KMS-11 (cell line): ENCODE measurements around the gene CRYBG1.
"Not testable (repeated sequence)": the region's sequence is repeated elsewhere in the genome, so short reads cannot be mapped to it uniquely, and the experiment has no call there.

ENCODE experiments used
- H2AFZ ChIP-seq: fragments of 200-600 bp; sonication (generic); 2 replicates; pipeline ENCODE4 v1.6.1; 2016; ENCODE audit warnings: antibody characterized with exemption, mixed run types, low read depth
- H3K27ac ChIP-seq: fragments of 200-600 bp; sonication (generic); 2 replicates; pipeline ENCODE4 v1.6.1; 2016; ENCODE audit warnings: mild to moderate bottlenecking, mixed run types
- H3K27me3 ChIP-seq: fragments of 200-600 bp; sonication (generic); 2 replicates; pipeline ENCODE4 v1.6.1; 2017; ENCODE audit warnings: mild to moderate bottlenecking, low read depth, mixed run types, moderate library complexity; ENCODE audit not compliant: insufficient read depth
- H3K36me3 ChIP-seq: fragments of 200-600 bp; sonication (generic); 2 replicates; pipeline ENCODE4 v1.6.1; 2017; ENCODE audit warnings: mild to moderate bottlenecking, mixed run types; ENCODE audit not compliant: insufficient read depth
- H3K4me1 ChIP-seq: fragments of 200-600 bp; sonication (generic); 2 replicates; pipeline ENCODE4 v1.6.1; 2016; ENCODE audit warnings: mild to moderate bottlenecking, low read depth, mixed run types; ENCODE audit not compliant: poor library complexity, severe bottlenecking
- H3K4me2 ChIP-seq: fragments of 200-600 bp; sonication (generic); 2 replicates; pipeline ENCODE4 v1.7.0; 2016; ENCODE audit warnings: mild to moderate bottlenecking, mixed run types
- H3K4me3 ChIP-seq: fragments of 200-600 bp; sonication (generic); IDR thresholded peaks from 2 replicates; pipeline ENCODE4 v1.6.1; 2017; ENCODE audit warnings: low read depth, low read length, mixed read lengths; ENCODE audit not compliant: insufficient read depth
- H3K79me2 ChIP-seq: fragments of 200-600 bp; sonication (generic); 2 replicates; pipeline ENCODE4 v1.6.1; 2016; ENCODE audit warnings: low read depth, mixed run types; ENCODE audit not compliant: insufficient read depth
- H3K9ac ChIP-seq: fragments of 200-600 bp; sonication (generic); 2 replicates; pipeline ENCODE4 v1.6.1; 2016; ENCODE audit warnings: mild to moderate bottlenecking, mixed run types
- H4K20me1 ChIP-seq: fragments of 200-600 bp; sonication (generic); 2 replicates; pipeline ENCODE4 v1.6.1; 2016; ENCODE audit warnings: mild to moderate bottlenecking, mixed run types; ENCODE audit not compliant: insufficient read depth
- TF ChIP-seq, protein P1 (sequence below): fragments of 200-600 bp; sonication (generic); conservative IDR thresholded peaks from 2 replicates; pipeline ENCODE4 v1.6.1; 2017; ENCODE audit warnings: low read depth, mild to moderate bottlenecking, antibody characterized with exemption, low read length, moderate library complexity, mixed read lengths

The CRYBG1 gene

DNA sequence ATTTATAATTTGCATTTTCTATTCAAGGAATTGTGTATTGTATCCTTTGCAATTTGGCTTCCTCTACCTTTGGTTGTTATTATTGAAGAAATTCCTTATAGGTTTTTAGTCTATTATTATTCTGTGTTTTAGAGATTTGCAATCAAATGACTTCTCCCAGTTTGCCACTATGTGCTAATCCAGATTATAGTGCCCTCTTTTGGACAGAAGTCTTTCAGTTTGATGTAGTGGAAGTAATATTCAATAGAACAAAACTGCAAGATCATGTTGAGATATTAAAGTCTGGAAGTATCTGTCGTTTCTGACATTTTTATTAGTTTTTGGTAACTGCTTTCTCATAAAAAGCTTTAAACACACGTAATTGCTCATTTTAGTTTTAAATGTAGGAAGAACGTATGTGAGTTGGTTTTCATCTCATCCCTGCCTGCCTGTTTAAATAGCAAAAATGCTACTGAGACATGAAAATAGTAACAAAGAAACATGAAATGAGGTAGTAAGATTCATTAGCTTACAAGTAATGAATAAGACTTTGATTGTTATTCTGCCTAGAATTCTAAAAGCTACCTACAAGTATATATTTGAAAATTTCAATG lies 195.9 kb downstream of the CRYBG1 start:
- TF ChIP-seq, protein P1, sequence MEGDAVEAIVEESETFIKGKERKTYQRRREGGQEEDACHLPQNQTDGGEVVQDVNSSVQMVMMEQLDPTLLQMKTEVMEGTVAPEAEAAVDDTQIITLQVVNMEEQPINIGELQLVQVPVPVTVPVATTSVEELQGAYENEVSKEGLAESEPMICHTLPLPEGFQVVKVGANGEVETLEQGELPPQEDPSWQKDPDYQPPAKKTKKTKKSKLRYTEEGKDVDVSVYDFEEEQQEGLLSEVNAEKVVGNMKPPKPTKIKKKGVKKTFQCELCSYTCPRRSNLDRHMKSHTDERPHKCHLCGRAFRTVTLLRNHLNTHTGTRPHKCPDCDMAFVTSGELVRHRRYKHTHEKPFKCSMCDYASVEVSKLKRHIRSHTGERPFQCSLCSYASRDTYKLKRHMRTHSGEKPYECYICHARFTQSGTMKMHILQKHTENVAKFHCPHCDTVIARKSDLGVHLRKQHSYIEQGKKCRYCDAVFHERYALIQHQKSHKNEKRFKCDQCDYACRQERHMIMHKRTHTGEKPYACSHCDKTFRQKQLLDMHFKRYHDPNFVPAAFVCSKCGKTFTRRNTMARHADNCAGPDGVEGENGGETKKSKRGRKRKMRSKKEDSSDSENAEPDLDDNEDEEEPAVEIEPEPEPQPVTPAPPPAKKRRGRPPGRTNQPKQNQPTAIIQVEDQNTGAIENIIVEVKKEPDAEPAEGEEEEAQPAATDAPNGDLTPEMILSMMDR = peak; percentile 40; the same call in 1 of the 2 replicates
- no peak overlapping the region for H2AFZ ChIP-seq

DNA sequence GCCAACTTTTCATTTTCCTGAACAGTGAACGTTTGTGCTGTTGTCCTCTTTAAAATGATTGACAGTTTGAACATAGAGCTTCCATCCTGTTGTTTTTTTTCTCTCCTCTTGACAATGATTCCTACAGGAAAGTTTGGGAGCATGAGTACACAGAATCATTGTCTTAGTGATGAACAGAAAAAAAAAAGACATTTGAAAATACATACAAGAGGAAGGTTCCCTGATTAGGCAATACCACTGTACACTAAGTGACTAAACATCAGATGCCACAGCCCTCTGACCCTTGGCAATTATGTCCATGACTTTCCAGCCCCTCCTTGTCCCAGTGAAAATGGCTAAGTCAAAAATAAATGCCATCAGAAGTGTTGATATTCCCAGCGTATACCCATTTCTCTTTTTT lies 197.3 kb downstream of the CRYBG1 start:
- Histone ChIP-seq H3K27ac (no peak overlapping the region), H2AFZ (no peak overlapping the region), H3K27me3 (no peaks in the 10 kb centered on the region), H3K9ac (no peak overlapping the region), H3K4me2 (no peak overlapping the region), H4K20me1 (no peaks in the 10 kb centered on the region), H3K36me3 (no peaks in the 10 kb centered on the region), H3K4me1 (no peaks in the 10 kb centered on the region), H3K4me3 (no peak overlapping the region), H3K79me2 (no peaks in the 10 kb centered on the region)
- TF ChIP-seq, protein P1 = no peak

More for the DNA sequence above, 195.9 kb downstream of the CRYBG1 start:
- Histone ChIP-seq H3K27me3 (no peaks in the 10 kb centered on the region), H4K20me1 (no peaks in the 10 kb centered on the region), H3K36me3 (no peaks in the 10 kb centered on the region), H3K4me2 (no peak overlapping the region), H3K4me3 (no peak overlapping the region), H3K4me1 (no peaks in the 10 kb centered on the region), H3K27ac (no peak overlapping the region), H3K9ac (no peak overlapping the region), H3K79me2 (no peaks in the 10 kb centered on the region)

GRCh38 chr6:106558364-106558763 lies 197.8 kb downstream of the CRYBG1 start:
- no peak overlapping the region for H3K4me2 ChIP-seq
- no peak overlapping the region for H3K27ac ChIP-seq
- H3K79me2 ChIP-seq = no peaks in the 10 kb centered on the region
- no peaks in the 10 kb centered on the region for H3K4me1 ChIP-seq
- H3K36me3 ChIP-seq = no peaks in the 10 kb centered on the region
- no peak overlapping the region for H3K9ac ChIP-seq
- H3K4me3 ChIP-seq = no peak overlapping the region
- H3K27me3 ChIP-seq = no peaks in the 10 kb centered on the region
- TF ChIP-seq, protein P1 = no peak
- H2AFZ ChIP-seq = no peak overlapping the region
- H4K20me1 ChIP-seq = no peaks in the 10 kb centered on the region

GRCh38 chr6:106559659-106560058 lies 199.1 kb downstream of the CRYBG1 start:
- H3K4me3 ChIP-seq, H3K27ac ChIP-seq, H3K4me2 ChIP-seq, H2AFZ ChIP-seq, H3K27me3 ChIP-seq, H4K20me1 ChIP-seq, H3K36me3 ChIP-seq, H3K4me1 ChIP-seq, H3K79me2 ChIP-seq, H3K9ac ChIP-seq: not testable (repeated sequence)

DNA sequence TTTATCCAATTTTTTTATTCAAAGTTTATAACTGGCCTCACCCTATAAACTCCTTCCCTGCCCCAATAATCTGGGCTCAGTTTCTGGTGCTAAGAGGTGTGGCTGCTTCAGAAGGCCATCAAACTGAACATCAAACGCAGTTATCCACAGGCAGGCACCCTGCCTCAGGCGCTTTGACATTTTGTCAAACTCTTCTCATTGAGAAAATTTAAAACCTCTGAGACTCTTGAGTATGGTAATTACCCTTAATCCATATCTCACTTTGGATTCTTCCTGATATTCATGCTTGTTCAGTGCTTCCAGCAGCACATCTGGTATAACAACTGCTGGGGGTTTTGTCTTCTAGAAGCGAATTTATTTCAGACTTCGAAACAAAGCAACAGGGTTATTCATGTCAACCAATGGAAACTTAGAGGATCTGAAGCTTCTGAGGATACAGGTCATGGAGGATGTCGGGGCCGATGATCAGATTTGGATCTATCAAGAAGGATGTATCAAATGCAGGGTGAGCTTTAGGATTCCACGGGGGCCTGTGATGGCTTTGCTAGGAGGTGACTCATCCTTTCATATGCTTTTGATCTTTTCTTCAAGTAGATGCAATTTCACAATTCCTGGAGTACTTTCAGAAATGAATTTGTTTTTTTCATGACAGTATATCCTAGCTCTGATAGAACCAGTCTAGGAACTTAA lies 200.6 kb downstream of the CRYBG1 start:
- Histone ChIP-seq H4K20me1 (no peaks in the 10 kb centered on the region), H3K4me2 (no peak overlapping the region), H3K4me1 (no peaks in the 10 kb centered on the region), H3K27me3 (no peaks in the 10 kb centered on the region), H3K79me2 (no peaks in the 10 kb centered on the region), H2AFZ (no peak overlapping the region), H3K4me3 (no peak overlapping the region), H3K9ac (no peak overlapping the region), H3K27ac (no peak overlapping the region), H3K36me3 (no peaks in the 10 kb centered on the region)
- TF ChIP-seq, protein P1 = no peak
